HCT116 (cell line): ENCODE results near the gene RASSF5.

ENCODE experiments used
- CEBPB ChIP-seq: IDR thresholded peaks from 2 replicates; pipeline ENCODE4 v1.6.1; 2012; ENCODE audit warnings: low read depth
- SIN3A ChIP-seq: IDR thresholded peaks from 2 replicates; pipeline ENCODE4 v1.6.1; 2012; ENCODE audit warnings: low read depth
- TF ChIP-seq, protein P1 (sequence below), 3 experiments: fragments of 200-600 bp in 1 of 3; sonication (generic) in 1 of 3; IDR thresholded peaks in 2 of 3; conservative IDR thresholded peaks in 1 of 3; 2 replicates each; pipeline ENCODE4 v1.5.1; 2012 to 2017; ENCODE audit warnings: low read depth in 2 of 3, low read length in 2 of 3, antibody characterized with exemption in 1 of 3, borderline replicate concordance in 1 of 3, control low read depth in 1 of 3, mild to moderate bottlenecking in 1 of 3, mixed read lengths in 1 of 3, mixed run types in 1 of 3, moderate library complexity in 1 of 3; ENCODE audit not compliant: insufficient read depth in 1 of 3

DNA sequence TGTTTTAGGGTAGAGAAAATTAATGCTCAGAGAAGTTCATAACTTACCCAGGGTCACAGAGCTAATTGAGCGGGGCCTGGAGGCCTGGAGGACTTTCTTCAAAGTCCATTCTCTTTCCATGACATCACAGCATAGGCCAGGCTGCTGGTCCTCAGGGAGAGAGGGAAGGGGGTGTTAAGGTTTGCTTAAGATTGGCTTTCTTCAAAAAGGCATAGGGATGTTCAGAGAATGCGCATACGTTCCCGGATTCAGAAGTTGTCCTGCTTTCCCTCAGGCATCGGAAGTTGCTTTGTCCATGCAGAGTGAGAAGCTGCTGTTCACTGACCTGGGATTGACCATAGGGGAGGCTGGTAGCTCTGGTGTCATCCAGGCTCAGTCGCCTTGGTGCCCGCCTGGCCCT is 25.0 kb downstream of the RASSF5 start:
- TF ChIP-seq, protein P1, sequence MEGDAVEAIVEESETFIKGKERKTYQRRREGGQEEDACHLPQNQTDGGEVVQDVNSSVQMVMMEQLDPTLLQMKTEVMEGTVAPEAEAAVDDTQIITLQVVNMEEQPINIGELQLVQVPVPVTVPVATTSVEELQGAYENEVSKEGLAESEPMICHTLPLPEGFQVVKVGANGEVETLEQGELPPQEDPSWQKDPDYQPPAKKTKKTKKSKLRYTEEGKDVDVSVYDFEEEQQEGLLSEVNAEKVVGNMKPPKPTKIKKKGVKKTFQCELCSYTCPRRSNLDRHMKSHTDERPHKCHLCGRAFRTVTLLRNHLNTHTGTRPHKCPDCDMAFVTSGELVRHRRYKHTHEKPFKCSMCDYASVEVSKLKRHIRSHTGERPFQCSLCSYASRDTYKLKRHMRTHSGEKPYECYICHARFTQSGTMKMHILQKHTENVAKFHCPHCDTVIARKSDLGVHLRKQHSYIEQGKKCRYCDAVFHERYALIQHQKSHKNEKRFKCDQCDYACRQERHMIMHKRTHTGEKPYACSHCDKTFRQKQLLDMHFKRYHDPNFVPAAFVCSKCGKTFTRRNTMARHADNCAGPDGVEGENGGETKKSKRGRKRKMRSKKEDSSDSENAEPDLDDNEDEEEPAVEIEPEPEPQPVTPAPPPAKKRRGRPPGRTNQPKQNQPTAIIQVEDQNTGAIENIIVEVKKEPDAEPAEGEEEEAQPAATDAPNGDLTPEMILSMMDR (IDR thresholded peaks at IDR 0.05 in 2 of 3, conservative IDR thresholded peaks at IDR 0.05 in 1 of 3; ENCODE audit: borderline replicate concordance in 1 of 3, insufficient read depth in 1 of 3, low read depth in 2 of 3, low read length in 2 of 3) = no peak
- TF ChIP-seq SIN3A (no peak), CEBPB (no peak)
